Amygdala (tissue), 56 donors: ENCODE data around the gene TRIM7.

Experiments used
- DNase-seq, 56 donors: peaks; one replicate each; lab custom pipeline; 2025; lab: John Stamatoyannopoulos, UW

The TRIM7 gene

DNA sequence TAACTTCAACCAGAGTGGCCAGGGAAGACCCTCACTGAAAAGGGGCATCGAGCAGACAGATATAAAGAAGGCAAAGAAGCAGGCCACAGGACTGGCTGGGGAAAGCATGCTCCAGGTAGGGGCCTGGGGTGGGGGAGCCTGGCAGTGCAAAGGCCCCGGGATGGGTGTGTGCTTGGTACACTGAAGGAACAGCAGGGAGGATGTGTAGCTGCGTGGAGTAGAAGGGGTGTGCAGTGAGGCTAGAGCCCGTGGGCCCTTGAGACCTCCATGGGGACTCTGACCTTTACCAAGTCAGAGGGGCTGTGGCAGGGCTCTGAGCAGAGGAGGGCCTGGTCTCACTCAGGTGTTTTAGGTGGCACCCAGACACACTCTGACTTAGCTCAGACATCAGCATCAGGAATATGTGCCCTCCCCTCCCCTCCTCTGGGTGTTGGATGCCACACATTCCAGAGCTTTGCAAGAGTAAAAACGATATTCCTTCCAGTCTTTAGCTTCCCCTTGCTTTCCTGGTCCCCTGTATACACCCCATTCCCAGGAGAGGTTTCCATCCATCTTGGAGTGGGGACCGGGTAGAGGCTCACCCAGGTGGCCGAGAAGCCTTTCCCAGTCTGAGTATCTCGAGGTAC lies 7.6 kb downstream of the TRIM7 start:
- DNase-seq, result no peak

DNA sequence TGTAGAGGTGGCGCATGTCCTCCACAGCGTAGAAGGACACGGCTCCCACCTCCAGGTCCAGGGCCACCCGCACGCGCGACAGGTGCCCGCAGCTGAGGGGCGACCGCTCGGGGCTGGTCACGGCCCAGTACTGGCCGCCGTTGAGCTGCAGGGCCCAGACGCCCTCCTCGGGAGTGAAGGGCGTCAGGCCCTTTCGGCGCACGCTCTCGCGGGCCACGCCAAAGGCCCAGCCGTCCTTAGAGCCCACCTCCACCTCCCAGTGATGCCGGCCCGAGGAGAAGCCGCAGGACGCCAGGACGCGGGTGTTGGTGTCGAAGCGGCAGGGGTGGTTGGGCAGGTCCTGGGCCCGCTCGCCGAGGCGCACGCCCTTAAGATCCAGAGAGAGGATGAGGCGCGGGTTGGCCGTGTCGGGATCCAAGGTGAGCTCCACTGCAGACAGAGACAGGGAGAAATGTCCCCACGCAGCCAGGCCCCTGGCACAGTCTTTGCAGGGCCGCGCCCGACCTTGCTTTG lies 9.7 kb downstream of the TRIM7 start:
- DNase-seq, result no peak

DNA sequence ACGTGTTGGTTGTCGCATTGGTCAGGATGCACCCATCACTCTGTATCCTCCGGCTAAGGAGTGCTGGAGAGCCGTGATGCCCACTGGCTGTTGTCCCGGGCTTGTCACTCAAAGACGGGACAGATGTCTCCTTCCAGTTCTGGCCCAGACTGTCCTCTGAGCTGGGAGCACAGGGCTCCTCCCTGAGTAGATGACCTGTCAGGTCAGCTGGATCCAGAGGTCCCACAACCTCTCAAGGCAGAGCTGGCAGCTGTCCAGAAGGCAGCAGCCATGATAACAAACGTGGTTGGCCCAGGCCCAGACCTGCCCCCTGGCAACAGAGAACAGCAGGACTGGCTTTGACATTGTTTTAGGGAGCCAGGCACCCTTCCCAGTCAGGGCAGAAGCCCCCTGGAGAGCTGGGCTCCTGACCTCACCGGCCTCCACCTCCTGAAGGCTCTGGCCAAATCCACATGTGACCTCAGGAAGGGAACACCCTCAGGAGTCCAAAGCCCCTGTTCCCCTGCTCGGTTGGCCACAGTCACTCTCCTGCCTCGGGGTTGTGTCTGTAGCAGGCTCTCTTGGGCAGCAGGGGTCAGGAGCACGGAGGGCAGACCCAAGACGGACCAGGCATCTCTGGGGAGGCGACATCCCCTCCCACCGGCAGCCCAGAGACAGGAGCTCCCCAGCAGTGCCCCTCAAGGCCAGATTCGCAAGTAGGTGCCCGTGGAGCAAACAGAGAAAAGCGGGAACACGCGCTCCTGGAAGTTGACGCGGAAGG lies 10.3 kb downstream of the TRIM7 start:
- DNase-seq, result no peak

DNA sequence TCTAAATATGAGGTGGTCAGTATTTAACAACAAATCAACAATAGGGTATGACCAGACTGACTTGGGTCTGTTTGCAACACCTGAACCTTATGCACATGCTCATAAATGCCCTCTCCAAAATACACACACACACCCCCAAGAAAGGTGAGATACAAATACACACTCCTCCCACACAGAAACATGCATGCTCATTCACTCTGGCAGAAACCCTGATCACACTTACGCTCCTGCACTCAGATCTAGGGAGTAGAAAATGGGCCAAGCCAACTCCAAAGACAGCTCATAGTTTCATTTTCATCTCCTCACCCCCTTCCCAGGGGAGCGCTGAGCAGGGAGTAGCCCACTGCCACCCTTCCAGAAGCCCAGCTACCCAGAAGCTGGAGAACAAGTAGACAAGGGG lies 11.3 kb downstream of the TRIM7 start:
- no peak for DNase-seq

DNA sequence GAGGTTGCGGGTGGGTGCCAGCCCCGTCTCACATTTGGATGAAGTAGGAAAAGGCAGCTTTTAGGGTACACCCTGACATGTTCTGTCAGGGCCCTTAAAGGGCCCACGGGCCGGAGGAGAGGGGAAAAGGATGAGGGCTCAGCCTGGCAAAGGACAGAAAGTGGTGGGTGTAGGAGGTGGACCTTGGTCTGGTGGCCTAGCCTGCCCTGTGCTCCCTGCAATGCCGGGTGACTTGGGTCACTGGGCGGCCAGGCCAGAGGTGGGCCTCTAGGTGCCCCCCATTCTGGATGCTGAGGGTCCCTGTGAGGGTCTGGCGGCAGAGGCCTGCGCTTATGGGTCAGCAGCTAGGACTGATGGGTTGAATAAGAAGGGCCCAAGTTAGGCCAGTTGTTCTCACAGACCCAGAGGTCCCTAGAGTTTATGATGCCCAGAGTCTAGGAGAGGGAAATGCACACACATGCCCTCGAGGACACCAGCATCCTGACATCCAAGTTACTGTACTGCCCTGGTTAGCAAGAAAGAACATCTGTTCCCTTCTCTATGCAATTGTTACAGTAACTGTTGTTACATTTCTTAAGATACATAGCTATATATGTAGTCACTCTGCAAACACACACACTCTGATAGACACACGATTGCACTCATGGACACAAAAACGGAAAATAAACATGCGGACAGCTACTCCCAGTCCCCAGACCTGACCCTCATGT lies 12.5 kb downstream of the TRIM7 start:
- no peak for DNase-seq

DNA sequence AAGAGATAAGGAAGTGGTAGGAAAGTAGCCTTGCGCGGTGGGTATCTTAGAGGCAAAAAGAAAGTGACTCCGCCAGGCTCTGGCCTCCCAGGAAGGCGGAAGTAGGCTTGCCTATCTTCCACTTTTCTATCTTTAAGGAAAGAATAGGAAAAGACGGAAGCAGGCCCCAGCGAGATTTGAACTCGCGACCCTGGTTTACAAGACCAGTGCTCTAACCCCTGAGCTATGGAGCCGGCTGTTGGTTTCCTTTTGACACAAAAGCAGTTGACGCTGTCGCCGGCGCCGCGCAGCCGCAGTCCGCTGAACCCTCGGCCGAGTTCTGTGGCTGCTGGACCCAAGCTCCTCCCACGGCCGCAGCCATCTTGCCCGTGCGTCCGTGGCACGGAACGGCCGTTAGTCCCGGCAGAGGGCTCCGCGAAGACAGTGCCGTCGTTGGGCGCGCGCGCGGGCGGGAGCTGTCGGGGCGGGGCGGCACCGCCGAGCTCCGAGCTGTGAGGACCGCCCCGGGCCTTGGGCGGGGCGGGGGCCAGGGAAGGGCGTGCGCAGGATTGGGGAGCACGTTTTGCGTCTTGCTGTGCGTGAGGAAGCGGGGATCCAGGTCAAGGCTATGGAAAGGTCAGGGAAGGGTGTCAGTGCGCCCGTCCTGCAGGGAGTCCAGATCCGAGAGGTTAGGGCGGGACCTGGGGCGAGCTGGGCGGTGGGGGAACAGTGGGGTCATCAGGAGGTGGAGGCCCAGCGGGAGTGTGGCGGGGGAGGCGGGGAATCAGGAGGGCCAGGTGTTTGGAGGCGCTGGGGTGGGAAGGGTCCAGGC lies 13.3 kb downstream of the TRIM7 start:
- no peak for DNase-seq

DNA sequence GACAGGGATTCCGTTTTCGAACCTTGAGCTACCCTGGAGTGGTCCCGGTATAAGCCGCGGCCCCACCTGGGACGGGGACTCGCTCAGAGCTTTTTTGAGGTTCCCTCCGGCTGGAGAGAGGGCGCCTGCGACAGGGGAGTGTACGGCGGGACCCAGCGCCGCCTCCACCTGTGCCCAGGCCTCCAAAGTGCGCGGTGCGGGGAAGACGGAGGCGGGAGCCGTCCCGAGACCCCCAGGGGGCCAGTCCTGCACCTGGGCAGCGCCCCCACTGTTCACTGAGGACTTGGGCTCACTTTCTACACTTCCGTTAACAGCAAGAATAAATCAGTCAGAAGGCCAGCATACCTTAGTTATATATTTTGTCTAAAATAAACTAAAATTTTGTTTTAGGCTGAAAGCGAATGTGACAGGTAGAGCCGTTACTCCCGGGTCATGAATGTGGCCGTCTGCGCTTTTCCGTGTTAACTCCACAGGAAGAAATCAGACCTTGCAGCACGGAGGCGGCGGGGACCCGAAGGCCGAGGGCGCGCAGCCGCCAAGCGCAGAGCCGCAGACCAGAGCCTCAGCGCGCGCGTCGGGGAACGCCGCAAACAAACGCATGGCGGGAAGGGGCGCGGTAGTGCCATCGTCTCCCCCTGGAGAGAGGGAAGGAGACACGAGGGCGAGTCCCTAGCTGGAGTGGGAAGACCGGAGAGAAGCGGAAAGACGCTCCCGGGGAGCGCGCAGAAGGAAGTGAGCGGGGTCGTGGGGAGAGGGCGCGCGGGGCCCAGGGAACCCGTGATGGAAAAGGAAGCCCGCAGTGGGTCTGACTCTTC lies 14.1 kb downstream of the TRIM7 start:
- DNase-seq, result no peak

DNA sequence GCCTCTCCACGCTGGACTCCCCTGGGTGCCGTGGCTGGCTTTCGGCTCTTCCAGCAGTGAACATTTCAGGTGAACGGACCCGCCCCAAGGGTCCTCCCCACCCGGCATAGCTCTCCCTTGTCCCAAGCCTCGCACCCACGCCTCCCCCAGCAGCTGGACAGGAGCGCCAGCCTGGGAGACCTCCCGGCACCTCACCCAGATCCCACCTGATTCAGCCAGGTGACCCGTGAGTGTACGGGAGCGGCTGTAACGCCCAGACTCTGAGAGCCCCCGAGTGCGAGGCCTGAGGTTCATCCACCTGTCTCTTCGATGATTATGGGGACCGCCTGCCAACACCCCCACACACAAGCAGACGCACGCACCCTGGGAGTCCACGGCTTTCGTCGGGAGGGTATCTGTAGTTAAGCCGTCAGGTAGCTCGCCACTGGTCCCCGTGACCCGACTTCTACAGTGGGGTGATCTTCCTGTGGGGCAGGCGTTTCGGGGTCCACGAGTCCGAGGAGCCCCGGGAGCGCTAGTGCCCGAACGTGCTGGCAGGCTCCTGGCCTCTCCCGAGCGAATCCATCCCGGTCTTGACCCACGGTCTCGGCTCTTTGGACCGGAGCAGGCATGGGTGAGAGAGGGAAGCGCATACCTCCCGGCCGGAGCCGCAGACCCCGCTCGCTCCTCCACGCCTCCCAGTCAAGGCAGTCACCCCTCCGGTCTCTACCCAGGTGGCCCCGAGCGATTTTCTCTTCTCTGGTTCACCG lies 14.9 kb downstream of the TRIM7 start:
- no peak for DNase-seq

DNA sequence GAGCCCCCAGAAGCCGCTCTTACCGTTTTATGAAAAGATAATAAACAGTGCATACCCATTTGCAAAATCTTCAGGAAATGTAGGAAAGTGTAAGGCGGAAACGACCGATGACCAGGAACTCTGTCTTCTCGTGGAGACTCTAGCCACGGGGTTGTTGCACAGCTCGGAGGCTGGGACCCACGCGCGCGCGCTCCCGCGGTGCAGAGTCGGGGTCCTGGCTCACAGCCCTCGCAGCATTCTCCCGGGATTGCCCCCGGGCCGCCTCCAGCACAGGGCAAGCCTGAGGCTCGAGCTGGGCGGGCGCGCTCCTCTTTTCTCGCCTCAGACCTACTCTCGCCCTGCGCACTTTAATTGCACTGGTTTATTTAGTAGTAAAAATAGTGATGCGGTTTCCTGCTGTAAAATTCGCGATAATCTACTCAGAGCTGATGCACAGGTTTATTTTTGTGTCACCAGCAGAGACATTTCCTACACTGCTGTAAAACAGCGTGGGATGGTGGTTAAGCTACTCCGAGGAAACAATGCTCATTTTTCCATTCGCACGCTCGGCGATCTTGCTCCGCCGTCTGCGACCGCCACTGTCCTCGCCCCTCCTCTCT lies 15.5 kb downstream of the TRIM7 start:
- no peak for DNase-seq

DNA sequence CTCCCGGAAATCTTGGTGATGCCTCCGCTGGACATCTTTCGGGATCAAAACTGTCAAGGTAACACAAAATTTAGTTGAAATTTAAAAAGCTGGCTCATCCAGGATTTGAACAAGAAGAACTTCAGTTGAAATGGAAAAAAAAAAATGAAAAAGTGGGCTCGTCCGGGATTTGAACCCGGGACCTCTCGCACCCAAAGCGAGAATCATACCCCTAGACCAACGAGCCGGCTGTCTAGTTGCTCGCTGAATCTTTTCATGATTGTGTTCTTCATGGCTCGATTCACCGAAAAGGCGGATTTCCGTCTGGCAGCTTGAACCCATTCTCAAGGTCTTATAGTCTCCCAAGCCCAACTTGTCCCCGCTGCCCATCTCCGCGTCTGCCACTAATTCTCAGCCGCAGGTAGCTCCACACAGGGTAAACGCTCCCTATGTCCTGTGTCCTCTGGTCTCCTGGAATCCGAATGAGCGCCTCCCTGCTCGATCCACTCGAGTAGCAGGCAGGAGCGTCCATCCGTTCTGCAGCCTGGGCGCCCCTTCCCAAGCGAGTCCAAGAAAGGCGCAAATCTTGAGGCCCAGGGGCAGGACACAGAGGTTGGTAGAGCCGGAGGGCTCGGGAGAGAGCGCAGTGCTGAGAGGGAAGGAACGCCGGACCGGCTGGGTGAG lies 16.2 kb downstream of the TRIM7 start:
- no peak for DNase-seq

DNA sequence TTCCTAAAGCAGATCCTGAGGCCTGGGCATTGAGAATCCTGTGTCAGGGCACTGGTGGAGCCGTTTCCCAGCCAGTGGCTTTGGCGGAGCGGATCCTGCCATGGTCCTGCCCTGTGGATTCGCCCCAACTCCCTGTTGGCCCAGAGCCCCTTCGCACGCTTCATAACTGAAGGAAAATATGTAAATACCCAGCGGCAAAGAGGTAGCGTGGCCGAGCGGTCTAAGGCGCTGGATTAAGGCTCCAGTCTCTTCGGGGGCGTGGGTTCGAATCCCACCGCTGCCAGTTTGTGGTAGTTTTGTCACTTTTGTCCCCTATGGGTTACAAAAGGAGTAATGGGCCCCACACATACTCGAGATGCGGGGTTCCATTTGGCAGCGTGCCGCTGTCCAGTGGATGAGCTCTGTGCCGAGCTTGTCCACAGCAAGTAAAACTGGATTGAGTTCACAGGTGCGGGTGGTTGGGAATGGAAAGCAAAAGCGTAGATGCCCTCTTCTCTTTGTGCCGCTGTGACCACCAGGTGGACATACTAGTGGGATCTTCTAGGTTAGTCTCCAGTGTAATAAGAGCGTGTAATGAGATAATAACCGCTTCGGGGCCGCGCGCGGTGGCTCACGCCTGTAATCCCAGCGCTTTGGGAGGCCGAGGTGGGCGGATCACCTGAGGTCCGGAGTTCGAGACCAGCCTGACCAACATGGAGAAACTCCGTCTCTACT lies 17.3 kb downstream of the TRIM7 start:
- no peak for DNase-seq

DNA sequence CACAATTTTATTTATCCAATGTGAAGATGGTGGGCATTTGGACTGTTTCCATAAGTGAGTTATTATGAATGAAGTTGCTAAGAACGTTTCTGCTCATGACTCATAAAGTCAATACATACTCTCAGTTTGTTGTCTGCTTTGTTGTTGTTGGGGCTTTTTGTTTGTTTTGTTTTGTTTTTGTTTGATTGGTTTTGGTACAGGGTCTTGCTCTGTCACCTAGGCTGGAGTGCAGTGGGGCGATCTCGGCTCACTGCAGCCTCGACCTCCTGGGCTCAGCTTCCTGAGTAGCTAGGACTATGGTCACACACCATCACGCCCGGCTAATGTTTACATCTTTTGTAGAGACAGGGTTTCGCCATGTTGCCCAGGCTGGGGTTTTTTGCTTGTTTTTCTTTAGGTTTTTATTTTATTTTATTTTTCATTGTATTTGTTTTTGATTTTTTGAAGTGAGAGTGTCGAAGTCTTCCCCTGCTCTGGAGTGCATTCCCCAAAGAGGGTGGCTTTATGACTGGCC lies 18.0 kb downstream of the TRIM7 start:
- no peak for DNase-seq

DNA sequence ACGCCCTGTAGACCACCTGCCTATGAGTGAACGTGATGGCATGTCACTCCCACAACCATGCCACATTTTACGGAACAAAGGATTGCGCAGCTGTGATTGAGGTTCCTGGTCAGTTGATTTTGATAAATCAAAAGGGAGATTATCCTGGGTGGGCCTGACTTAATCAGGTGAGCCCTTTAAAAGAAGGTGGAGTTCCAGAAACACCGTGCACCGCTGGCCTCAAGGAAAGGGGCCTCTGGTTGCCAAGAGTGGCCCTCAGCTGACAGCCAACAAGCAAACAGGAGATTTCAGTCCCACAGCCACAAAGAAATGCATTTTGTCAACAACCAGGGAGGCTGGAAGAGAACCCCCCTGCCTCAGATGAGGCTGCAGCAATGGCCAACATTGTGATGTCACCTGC lies 19.0 kb downstream of the TRIM7 start:
- DNase-seq, result no peak

DNA sequence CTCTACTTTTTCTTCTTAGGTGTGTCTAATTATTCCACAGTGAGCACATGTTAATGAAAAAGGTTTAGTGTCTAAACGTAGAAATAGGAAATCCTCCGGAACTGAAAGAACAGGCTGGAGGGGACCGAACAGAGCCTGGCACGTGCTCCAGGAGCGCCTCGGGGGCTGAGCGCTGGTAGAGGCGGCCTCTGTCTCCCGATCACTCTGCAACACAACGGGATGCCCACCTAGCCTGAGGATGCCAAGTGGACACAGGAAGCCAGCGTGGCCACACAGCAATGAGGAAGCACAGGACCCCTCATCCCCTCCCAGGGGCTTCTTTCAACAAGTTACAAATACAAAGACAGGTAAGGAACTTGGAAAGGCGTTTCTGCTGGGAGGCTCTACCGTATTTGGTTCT lies 19.4 kb downstream of the TRIM7 start:
- DNase-seq, result no peak

DNA sequence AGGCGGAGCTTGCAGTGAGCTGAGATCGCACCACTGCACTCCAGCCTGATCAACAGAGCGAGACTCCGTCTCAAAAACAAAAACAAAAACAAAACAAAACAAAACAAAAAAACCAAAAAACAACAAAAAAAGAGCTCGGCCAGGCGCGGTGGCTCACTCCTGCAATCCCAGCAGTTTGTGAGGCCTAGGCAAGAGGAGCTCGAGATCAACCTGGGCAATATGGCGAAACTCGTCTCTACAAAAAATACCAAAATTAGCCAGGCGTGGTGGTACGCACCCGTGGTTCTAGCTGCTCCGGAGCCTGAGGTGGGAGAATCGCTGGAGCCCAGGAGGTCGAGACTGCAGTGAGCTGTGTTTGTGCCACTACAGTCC lies 20.2 kb downstream of the TRIM7 start:
- no peak for DNase-seq

DNA sequence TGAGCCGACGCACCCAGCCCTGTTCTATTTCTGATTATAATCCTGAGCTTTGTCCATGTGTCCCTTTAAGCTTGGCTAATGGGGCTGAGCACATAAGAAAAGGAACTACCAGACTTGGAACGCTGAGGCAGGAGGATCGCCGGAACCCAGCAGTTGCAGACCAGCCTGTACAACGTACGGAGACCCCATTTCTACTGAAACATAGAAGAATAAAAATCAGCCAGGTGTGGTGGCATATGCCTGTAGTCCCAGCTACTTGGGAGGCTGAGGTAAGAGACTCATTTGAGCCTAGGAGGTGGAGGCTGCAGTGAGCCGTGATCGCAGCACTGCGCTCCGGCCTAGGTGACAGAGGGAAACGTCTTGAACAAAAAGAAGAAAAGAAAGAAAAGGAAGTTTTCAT lies 22.3 kb downstream of the TRIM7 start:
- no peak for DNase-seq
